H1 (cell line): Measurements from ENCODE around the gene CST5. TPM values are rescaled to one million over a fixed set of nuclear protein-coding genes. Genes with fewer than 3 reads are reported as not detected.

Experiments used
- CTCF ChIA-PET: fragments of 300-600 bp; sonication (Branson Sonifier 250); formaldehyde crosslinking; loops from one replicate; lab custom pipeline; 2021; ENCODE audit not compliant: partially characterized antibody; lab: Charles Lee
- POLR2A ChIA-PET: fragments of 300-600 bp; sonication (Branson Sonifier 250); formaldehyde crosslinking; loops from one replicate; lab custom pipeline; 2021; ENCODE audit warnings: inconsistent platforms; ENCODE audit not compliant: partially characterized antibody; lab: Charles Lee
- DNase-seq, 2 experiments: peaks; one replicate each; pipeline versions ENCODE4 v3.0.0 to v3.0.0-alpha.2; 2010 to 2022; ENCODE audit warnings: low spot score in 2 of 2, low read depth in 1 of 2, mixed read lengths in 1 of 2
- FAIRE-seq: peaks from 2 replicates; lab custom pipeline; 2011; peaks lifted over from hg19 to GRCh38; lab: Jason Lieb, UNC
- H2AFZ ChIP-seq: 2 replicates; pipeline ENCODE4 v1.8.1; 2012; ENCODE audit warnings: low read length, inconsistent platforms
- H2AK5ac ChIP-seq: 2 replicates; pipeline ENCODE4 v1.6.1; 2013; ENCODE audit warnings: low read depth, low read length
- H2BK120ac ChIP-seq: replicated peaks from 2 replicates; pipeline ENCODE3; 2013; ENCODE audit warnings: low read depth, low read length, inconsistent platforms
- H2BK12ac ChIP-seq: 2 replicates; pipeline ENCODE4 v1.6.1; 2013; ENCODE audit warnings: low read depth, low read length
- H2BK15ac ChIP-seq: 2 replicates; pipeline ENCODE4 v1.6.1; 2013; ENCODE audit warnings: low read length
- H2BK20ac ChIP-seq: 2 replicates; pipeline ENCODE4 v1.6.1; 2013; ENCODE audit warnings: low read length
- H2BK5ac ChIP-seq: 2 replicates; pipeline ENCODE4 v1.6.1; 2013; ENCODE audit warnings: low read depth, low read length
- H3K14ac ChIP-seq: 2 replicates; pipeline ENCODE4 v1.6.1; 2013; ENCODE audit warnings: inconsistent platforms; ENCODE audit not compliant: insufficient read length
- H3K18ac ChIP-seq: 2 replicates; pipeline ENCODE4 v1.6.1; 2013; ENCODE audit warnings: low read length; ENCODE audit errors: extremely low read depth
- H3K23ac ChIP-seq: 2 replicates; pipeline ENCODE4 v1.6.1; 2013; ENCODE audit warnings: inconsistent platforms; ENCODE audit not compliant: insufficient read length
- H3K23me2 ChIP-seq: 2 replicates; pipeline ENCODE4 v1.6.1; 2013; ENCODE audit warnings: low read depth, low read length
- H3K27ac ChIP-seq: 2 replicates; pipeline ENCODE4 v1.6.1; 2011; ENCODE audit warnings: low read depth, low read length, inconsistent platforms
- H3K27me3 ChIP-seq, 4 experiments: replicated peaks in 1 of 4; 1 replicate in 1 of 4; 2 replicates in 3 of 4; pipeline versions ENCODE4 v1.6.1 to v1.8.1; 2011 to 2013; ENCODE audit warnings: low read length in 3 of 4, mild to moderate bottlenecking in 3 of 4, inconsistent platforms in 2 of 4, mixed read lengths in 2 of 4, moderate library complexity in 1 of 4; ENCODE audit not compliant: control insufficient read depth in 3 of 4, insufficient read depth in 3 of 4; ENCODE audit errors: extremely low read depth in 1 of 4
- H3K36me3 ChIP-seq, 4 experiments: 2 replicates each; pipeline versions ENCODE4 v1.6.1 to v1.8.1; 2011 to 2013; ENCODE audit warnings: mild to moderate bottlenecking in 4 of 4, low read length in 3 of 4, moderate library complexity in 2 of 4, control low read depth in 1 of 4, inconsistent platforms in 1 of 4; ENCODE audit not compliant: insufficient read depth in 4 of 4, control insufficient read depth in 2 of 4
- H3K4ac ChIP-seq: replicated peaks from 2 replicates; pipeline ENCODE3; 2013; ENCODE audit warnings: low read length, low read depth, mixed read lengths, inconsistent platforms; ENCODE audit not compliant: insufficient read length
- H3K4me1 ChIP-seq, 4 experiments: replicated peaks in 1 of 4; 1 replicate in 1 of 4; 2 replicates in 3 of 4; pipeline versions ENCODE4 v1.6.1 to v1.8.1; 2011 to 2013; ENCODE audit warnings: low read length in 3 of 4, inconsistent platforms in 2 of 4, mixed read lengths in 1 of 4; ENCODE audit not compliant: insufficient read depth in 4 of 4, control insufficient read depth in 3 of 4
- H3K4me2 ChIP-seq, 2 experiments: 2 replicates each; pipeline versions ENCODE4 v1.6.1 to v1.8.1; 2011 to 2013; ENCODE audit warnings: low read depth in 2 of 2, low read length in 2 of 2, control low read depth in 1 of 2, inconsistent platforms in 1 of 2, mild to moderate bottlenecking in 1 of 2; ENCODE audit not compliant: insufficient read depth in 1 of 2
- H3K4me3 ChIP-seq, 4 experiments: fragments of 200-600, 300-600 bp in 1 of 4; sonication (generic), shearing (Covaris generic), sonication (Bioruptor Twin) in 1 of 4; 2 replicates each; pipeline versions ENCODE4 v1.5.1 to v1.8.1; 2011 to 2016; ENCODE audit warnings: low read length in 4 of 4, low read depth in 3 of 4, control low read depth in 2 of 4, inconsistent platforms in 2 of 4, mild to moderate bottlenecking in 2 of 4, mixed read lengths in 1 of 4, moderate library complexity in 1 of 4; ENCODE audit not compliant: insufficient read depth in 2 of 4; ENCODE audit errors: extremely low read depth in 1 of 4
- H3K56ac ChIP-seq: replicated peaks from 2 replicates; pipeline ENCODE3; 2013; ENCODE audit warnings: low read depth, mild to moderate bottlenecking, mixed read lengths, low read length, inconsistent platforms; ENCODE audit not compliant: insufficient read length
- H3K79me1 ChIP-seq: 2 replicates; pipeline ENCODE4 v1.6.1; 2013; ENCODE audit warnings: low read depth, low read length, control low read depth
- H3K79me2 ChIP-seq, 2 experiments: 2 replicates each; pipeline versions ENCODE4 v1.6.1 to v1.8.1; 2012 to 2013; ENCODE audit warnings: low read length in 2 of 2, mild to moderate bottlenecking in 2 of 2, inconsistent platforms in 1 of 2; ENCODE audit not compliant: insufficient read depth in 2 of 2, control insufficient read depth in 1 of 2
- H3K9ac ChIP-seq, 4 experiments: replicated peaks in 1 of 4; 1 replicate in 1 of 4; 2 replicates in 3 of 4; pipeline versions ENCODE4 v1.6.1 to v1.8.1; 2011 to 2013; ENCODE audit warnings: low read depth in 3 of 4, low read length in 3 of 4, control low read depth in 2 of 4, mild to moderate bottlenecking in 2 of 4, moderate library complexity in 2 of 4, inconsistent platforms in 1 of 4; ENCODE audit errors: extremely low read depth in 1 of 4
- H3K9me3 ChIP-seq, 2 experiments: 2 replicates each; pipeline versions ENCODE4 v1.6.1 to v1.8.1; 2012 to 2013; ENCODE audit warnings: mild to moderate bottlenecking in 2 of 2, moderate library complexity in 2 of 2, control low read depth in 1 of 2, inconsistent platforms in 1 of 2, low read depth in 1 of 2, low read length in 1 of 2, mixed read lengths in 1 of 2; ENCODE audit not compliant: insufficient read depth in 2 of 2
- H4K20me1 ChIP-seq, 2 experiments: replicated peaks in 1 of 2; 2 replicates each; pipeline versions ENCODE3 to v1.8.1; 2011 to 2013; ENCODE audit warnings: inconsistent platforms in 2 of 2, low read length in 2 of 2, mild to moderate bottlenecking in 1 of 2; ENCODE audit not compliant: insufficient read depth in 2 of 2, control insufficient read depth in 1 of 2
- H4K5ac ChIP-seq: 2 replicates; pipeline ENCODE4 v1.6.1; 2013; ENCODE audit warnings: low read length, low read depth, mixed read lengths, inconsistent platforms; ENCODE audit not compliant: insufficient read length
- H4K8ac ChIP-seq: 2 replicates; pipeline ENCODE4 v1.8.0; 2013; ENCODE audit warnings: mild to moderate bottlenecking, moderate library complexity, low read length, inconsistent platforms; ENCODE audit not compliant: insufficient read depth; ENCODE audit errors: extremely low read depth
- H4K91ac ChIP-seq: replicated peaks from 2 replicates; pipeline ENCODE3; 2013; ENCODE audit warnings: low read length, mixed read lengths, inconsistent platforms; ENCODE audit not compliant: insufficient read length
- CBX8 ChIP-seq: fragments of 300-800, 300-1000 bp; sonication (generic); IDR thresholded peaks from 2 replicates; pipeline ENCODE4 v1.7.1; 2016; ENCODE audit warnings: low read depth, low read length, borderline replicate concordance
- CHD1 ChIP-seq: IDR thresholded peaks from 2 replicates; pipeline ENCODE4 v1.6.1; 2012; ENCODE audit warnings: low read depth, low read length, improper control_type of control experiment
- CTBP2 ChIP-seq: IDR thresholded peaks from 2 replicates; pipeline ENCODE4 v1.7.0; 2011; ENCODE audit warnings: borderline replicate concordance, mild to moderate bottlenecking, moderate library complexity, mixed read lengths, low read length; ENCODE audit not compliant: insufficient read depth, insufficient read length
- KDM5A ChIP-seq: fragments of 200-600 bp; IDR thresholded peaks from 2 replicates; pipeline ENCODE4 v1.7.1; 2012; ENCODE audit warnings: mild to moderate bottlenecking, low read length, inconsistent platforms, mixed read lengths
- MAX ChIP-seq: IDR thresholded peaks from 2 replicates; pipeline ENCODE4 v1.6.1; 2012; ENCODE audit warnings: inconsistent platforms
- PHF8 ChIP-seq: fragments of 200-600 bp; sonication (generic); conservative IDR thresholded peaks from 2 replicates; pipeline ENCODE4 v1.7.1; 2012; ENCODE audit warnings: low read depth, mild to moderate bottlenecking, inconsistent platforms, low read length, moderate library complexity
- SAP30 ChIP-seq: fragments of 300-600 bp; sonication (generic); IDR thresholded peaks from 2 replicates; pipeline ENCODE4 v1.7.1; 2012; ENCODE audit warnings: low read length, moderate library complexity, mild to moderate bottlenecking, inconsistent platforms; ENCODE audit not compliant: insufficient read depth, insufficient replicate concordance
- SIN3A ChIP-seq, 2 experiments: IDR thresholded peaks in 1 of 2; conservative IDR thresholded peaks in 1 of 2; 2 replicates each; pipeline ENCODE4 v1.6.1; 2011 to 2012; ENCODE audit warnings: low read length in 2 of 2, improper control_type of control experiment in 1 of 2, low read depth in 1 of 2, mild to moderate bottlenecking in 1 of 2
- TBP ChIP-seq: IDR thresholded peaks from 2 replicates; pipeline ENCODE4 v1.6.1; 2011; ENCODE audit warnings: low read depth, low read length, improper control_type of control experiment
- TCF12 ChIP-seq: IDR thresholded peaks from 2 replicates; pipeline ENCODE4 v1.6.1; 2011; ENCODE audit warnings: low read depth, mild to moderate bottlenecking, low read length
- WGBS, 2 experiments: shearing (Covaris generic) in 1 of 2; methylation state at CpG; one replicate each; pipeline versions ENCODE4 v1.1.6 to v1.1.7; 2013 to 2015; ENCODE audit warnings: low lambda C conversion rate in 2 of 2, mixed read lengths in 2 of 2, inconsistent platforms in 1 of 2, low coverage in 1 of 2, missing lambda C conversion rate in 1 of 2; ENCODE audit not compliant: insufficient replicate concordance in 2 of 2, insufficient coverage in 1 of 2, insufficient read length in 1 of 2; ENCODE audit errors: extremely low coverage in 1 of 2, missing lambda C conversion rate in 1 of 2; 5-methylcytosine and 5-hydroxymethylcytosine counted together
- long read RNA-seq, 2 experiments: library from RNA in 1 of 2; library from capped mRNA in 1 of 2; stranded (forward); transcript quantifications; one replicate each; pipeline ENCODE4 v2.0.0, GENCODE V29; 2021; ENCODE audit warnings: inconsistent platforms in 1 of 2
- polyA minus RNA-seq, 3 experiments: library from RNA; depleted of rRNA, polyadenylated mRNA; stranded (reverse); fragments of >200 nt; gene quantifications; 1 replicate in 2 of 3; 2 replicates in 1 of 3; pipeline ENCODE4 v1.2.3, GENCODE V29; 2011
- polyA plus RNA-seq, 7 experiments: library from polyadenylated mRNA; depleted of rRNA in 3 of 7; stranded (reverse) in 5 of 7; unstranded in 2 of 7; fragments of >200 nt in 5 of 7; fragments of 200-250 nt in 2 of 7; gene quantifications; 1 replicate in 5 of 7; 2 replicates in 1 of 7; 4 replicates in 1 of 7; pipeline versions ENCODE4 v1.2.1 to v1.2.3, GENCODE V29; 2011 to 2013; ENCODE audit warnings: missing spikeins in 2 of 7, mixed read lengths in 2 of 7
- total RNA-seq: library from RNA; stranded (reverse); fragmentation: NEBNext Ultra II Directional; extraction: Animal tissue kit (Norgen Biotek cat#: 25700); gene quantifications from 2 replicates; pipeline ENCODE4 v1.2.1, GENCODE V29; 2021

CST5 gene, protein sequence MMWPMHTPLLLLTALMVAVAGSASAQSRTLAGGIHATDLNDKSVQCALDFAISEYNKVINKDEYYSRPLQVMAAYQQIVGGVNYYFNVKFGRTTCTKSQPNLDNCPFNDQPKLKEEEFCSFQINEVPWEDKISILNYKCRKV
- not detected in 2 replicates for total RNA-seq
- not detected in 2 replicates for polyA plus RNA-seq (2011; rRNA removed)
- polyA plus RNA-seq (2011; cell fraction: cytosol; rRNA removed): not detected
- not detected for polyA plus RNA-seq (2011; cell fraction: nucleus; rRNA removed)
- polyA plus RNA-seq (2012, experiment 1 of 2): not detected in 4 replicates
- not detected for polyA plus RNA-seq (2012, experiment 2 of 2)
- not detected for polyA plus RNA-seq (2013, experiment 1 of 2)
- polyA plus RNA-seq (2013, experiment 2 of 2): not detected
- not detected in 2 replicates for polyA minus RNA-seq (2011; rRNA and poly(A)+ RNA removed)
- not detected for polyA minus RNA-seq (2011; cell fraction: cytosol; rRNA and poly(A)+ RNA removed)
- not detected for polyA minus RNA-seq (2011; cell fraction: nucleus; rRNA and poly(A)+ RNA removed)
- long read RNA-seq, experiment 1: 0 reads
- long read RNA-seq, experiment 2: 0 reads

DNA sequence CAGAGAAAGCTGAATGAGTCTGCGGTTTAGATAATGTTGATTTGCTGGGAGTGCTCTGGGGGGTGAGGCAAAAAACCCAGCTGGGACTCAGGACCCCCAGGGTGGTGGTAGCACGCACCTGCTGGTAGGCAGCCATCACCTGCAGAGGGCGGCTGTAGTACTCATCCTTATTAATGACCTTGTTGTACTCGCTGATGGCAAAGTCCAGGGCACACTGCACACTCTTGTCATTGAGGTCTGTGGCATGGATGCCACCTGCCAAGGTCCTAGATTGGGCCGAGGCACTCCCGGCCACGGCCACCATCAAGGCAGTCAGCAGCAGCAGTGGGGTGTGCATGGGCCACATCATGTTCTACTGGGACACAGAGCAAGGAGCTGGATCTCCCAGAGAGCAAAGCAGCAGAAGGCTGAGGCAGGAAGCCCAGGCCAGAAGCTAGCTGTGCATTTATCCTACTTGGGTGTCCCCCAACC, at the start of gene CST5:
TSS of gene CST5 (minus strand) at position 421 of the 471 bp plus-strand sequence. CDS start at position 349, 72 bp downstream.
- FAIRE-seq (no peak), DNase-seq (no peak)
- H3K23ac ChIP-seq: no peak within 1 kb of the TSS
- H2BK12ac ChIP-seq: peak within 1 kb of the TSS; percentile 50; the same call in 1 of the 2 replicates
- H3K9me3 ChIP-seq: no peaks in the 10 kb centered on the region
- H4K91ac ChIP-seq: peak within 1 kb of the TSS; percentile 87
- CTCF ChIA-PET: interaction anchor here (1.1 to 4.1 kb wide), 2 partner anchors 10 to 281 kb away, joined by 3 to 25 read pairs; no protein-coding TSS in a partner anchor
- H3K4ac ChIP-seq: no peak within 1 kb of the TSS
- no peaks in the 10 kb centered on the region; a peak in 1 of 7 replicates for H3K27me3 ChIP-seq
- H2AK5ac ChIP-seq: 0 out of 2 replicates have a peak within 1 kb of the TSS, but pooled peaks have one; percentile 39
- no peak within 1 kb of the TSS for H4K8ac ChIP-seq
- peak within 1 kb of the TSS; percentile 55; the same call in 1 of the 2 replicates for H2BK5ac ChIP-seq
- H2BK20ac ChIP-seq: peak within 1 kb of the TSS; percentile 5; the same call in 1 of the 2 replicates
- no peaks in the 10 kb centered on the region; the same call in 1 of the 2 replicates for H3K79me1 ChIP-seq
- 90% methylated on average over 7 of the region's 7 CpGs; no CpG with 5 or more reads in 1 of the 2 experiments for WGBS, 2 experiments
- no peaks in the 10 kb centered on the region for H4K20me1 ChIP-seq
- H2AFZ ChIP-seq: no peak within 1 kb of the TSS
- POLR2A ChIA-PET: no interaction called here
- peak within 1 kb of the TSS; percentile 72; the same call in 1 of the 2 replicates for H2BK15ac ChIP-seq
- no peaks in the 10 kb centered on the region for H3K79me2 ChIP-seq
- no peak within 1 kb of the TSS for H3K18ac ChIP-seq
- H3K4me3 ChIP-seq: no peak within 1 kb of the TSS
- no peak within 1 kb of the TSS for H3K56ac ChIP-seq
- no peak within 1 kb of the TSS for H2BK120ac ChIP-seq
- H3K23me2 ChIP-seq: no peaks in the 10 kb centered on the region; the same call in 1 of the 2 replicates
- H3K4me2 ChIP-seq: no peak within 1 kb of the TSS
- no peaks in the 10 kb centered on the region for H3K36me3 ChIP-seq
- no peak within 1 kb of the TSS for H3K27ac ChIP-seq
- H3K9ac ChIP-seq: no peak within 1 kb of the TSS
- H3K14ac ChIP-seq: no peak within 1 kb of the TSS
- no peak within 1 kb of the TSS for H4K5ac ChIP-seq
- H3K4me1 ChIP-seq: peaks cover 0 to 4% (median 0%) of the 10 kb centered on the region in 4 experiments; a peak in 2 of 7 replicates
- TF ChIP-seq CBX8 (no peak), TCF12 (no peak), MAX (no peak), PHF8 (no peak), SIN3A (conservative IDR thresholded peaks at IDR 0.05 in 1 of 2, IDR thresholded peaks at IDR 0.05 in 1 of 2; ENCODE audit: low read depth in 1 of 2, low read length in 2 of 2) (no peak), CHD1 (no peak), KDM5A (no peak), CTBP2 (no peak), SAP30 (no peak), TBP (no peak)
